ENCODE data around the gene CBFA2T3.

Gene CBFA2T3

DNA sequence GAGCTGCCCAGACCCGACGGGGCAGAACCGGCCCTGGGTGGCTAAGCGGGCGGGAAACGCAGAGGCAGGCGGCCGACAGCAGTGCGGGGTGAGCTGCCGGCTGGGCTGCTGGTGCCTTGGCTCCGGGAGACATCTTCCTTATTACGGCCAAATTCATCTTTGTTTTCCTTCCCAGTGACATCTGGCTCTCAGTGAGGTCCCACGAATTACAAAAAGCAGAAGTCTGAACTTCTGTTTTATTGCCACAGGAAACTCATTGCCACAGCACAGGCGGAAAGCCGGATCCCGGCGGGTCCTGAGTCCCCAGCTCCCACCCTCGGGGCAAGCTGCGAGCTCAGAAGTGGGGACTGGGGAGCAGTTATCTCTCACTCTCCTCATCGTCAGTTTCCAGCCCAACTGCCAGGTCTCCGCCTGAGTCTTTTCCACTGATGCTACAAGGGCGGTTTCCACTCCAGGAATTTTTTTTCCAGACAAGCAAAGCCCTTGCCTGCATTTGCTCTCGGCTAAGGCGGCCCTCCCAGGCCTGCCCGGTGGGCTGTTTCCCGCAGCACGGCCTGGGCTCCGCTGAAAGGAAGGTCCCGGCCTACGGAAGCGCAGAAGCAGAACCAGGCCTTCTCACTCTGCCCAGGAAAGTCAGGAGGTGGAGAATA is 40.3 kb downstream of the CBFA2T3 start:
- no peak for DNase-seq

DNA sequence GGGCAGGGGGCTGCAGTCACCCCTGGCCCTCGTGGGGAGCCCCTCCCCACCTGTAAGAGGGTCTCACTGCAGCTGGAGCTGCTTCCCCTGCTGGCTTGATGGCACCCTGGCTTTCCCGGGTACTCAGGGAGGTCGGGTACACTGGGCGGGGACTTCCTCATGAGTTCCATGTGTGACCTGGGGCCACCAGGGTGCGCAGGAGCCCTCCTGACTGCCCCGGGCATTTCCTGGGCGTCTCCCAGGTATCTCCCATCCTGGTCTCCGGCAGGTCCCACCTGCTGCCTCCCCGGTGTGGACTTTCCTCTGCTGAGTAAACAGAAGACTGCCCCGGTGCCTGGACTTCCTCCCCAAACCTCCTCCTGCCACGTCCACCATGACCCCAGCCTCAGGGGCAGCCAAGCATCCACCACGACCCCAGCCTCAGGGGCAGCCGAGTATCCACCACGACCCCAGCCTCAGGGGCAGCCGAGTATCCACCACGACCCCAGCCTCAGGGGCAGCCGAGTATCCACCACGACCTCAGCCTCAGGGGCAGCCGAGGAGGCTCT is 40.9 kb downstream of the CBFA2T3 start:
- DNase-seq: no peak

DNA sequence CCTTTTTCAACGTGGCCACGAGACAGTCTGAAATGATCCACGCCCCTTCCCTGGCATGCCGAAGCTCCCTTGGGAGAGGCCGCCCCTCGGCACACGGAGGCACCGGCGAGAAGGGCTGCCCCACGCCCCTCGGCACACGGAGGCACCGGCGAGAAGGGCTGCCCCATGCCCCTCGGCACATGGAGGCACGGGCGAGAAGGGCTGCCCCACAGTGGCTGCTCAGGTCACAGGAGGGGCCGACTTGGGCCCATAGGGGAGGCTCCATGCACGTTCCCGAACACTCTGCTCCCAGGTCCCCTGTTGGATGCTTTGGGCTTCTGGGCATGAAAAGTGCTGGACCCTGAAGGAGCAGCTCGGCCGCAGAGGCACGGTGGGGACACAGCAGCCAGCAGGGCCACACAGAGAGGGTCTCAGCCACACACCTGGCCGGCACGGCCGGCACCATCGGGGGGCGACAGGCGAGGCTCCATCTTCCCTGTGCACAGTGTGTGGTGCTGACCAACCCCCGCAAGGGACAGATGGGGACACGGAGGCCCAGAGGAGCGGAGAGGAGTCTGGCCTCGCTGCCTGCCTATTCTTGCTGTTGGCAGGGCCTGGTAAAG is 42.8 kb downstream of the CBFA2T3 start:
- DNase-seq: no peak

DNA sequence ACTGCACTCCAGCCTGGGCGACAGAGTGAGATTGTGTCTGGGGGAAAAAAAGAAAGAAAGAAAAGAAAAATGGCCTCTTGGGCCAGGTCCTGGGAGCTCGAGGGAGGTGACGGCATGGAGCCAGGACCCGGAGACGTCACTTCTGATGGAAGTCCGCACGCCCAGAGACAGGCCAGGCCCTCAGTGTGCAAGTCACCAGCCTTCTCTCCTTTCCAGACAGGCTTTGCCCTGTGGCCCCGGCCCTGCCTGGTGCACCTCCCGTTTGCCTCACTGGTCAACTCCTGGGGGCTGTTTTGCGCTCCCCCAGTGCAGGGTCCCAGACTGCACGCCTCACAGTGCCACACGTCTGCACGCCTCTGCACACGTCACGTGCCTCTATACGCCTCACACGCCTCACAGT is 44.1 kb downstream of the CBFA2T3 start:
- DNase-seq: no peak

DNA sequence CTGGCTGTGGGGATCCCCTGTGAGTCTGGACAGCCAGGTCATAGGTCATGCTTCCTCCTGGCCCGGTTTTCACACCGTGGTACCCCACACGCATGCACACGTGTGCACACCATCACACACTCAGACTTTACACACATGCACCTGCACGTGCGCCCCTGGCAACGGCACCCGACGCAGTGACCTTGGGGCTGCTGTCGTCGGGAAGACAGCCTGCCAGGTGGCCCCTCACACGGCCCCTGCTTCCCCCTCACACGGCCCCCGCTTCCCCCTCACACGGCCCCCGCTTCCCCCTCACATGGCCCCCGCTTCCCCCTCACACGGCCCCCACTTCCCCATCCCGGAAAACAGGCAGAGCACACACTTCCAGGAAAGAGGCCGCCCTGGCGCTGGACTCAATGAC is 45.1 kb downstream of the CBFA2T3 start:
- DNase-seq: no peak

DNA sequence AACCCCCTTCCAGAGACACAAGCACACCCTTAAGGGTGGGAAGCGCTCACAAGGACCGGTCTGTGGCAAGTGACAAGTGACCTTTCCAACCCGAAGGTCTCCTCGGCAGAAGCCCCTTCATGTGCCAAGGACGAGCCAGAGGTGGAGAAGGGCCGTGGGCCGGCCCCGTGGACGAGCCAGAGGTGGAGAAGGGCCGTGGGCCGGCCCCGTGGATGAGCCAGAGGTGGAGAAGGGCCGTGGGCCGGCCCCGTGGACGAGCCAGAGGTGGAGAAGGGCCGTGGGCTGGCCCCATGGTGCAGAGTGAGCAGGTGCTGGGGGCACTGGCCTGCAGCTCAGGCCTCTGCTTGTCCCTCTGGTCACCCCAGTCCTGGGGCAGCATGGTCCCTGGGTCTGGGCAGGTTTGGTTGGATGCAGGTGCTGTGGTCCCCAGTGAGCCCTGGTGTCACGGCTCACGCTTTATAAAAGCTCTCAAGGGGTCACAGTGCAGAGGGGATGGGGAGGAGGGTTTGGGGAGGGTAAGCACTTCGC is 45.6 kb downstream of the CBFA2T3 start:
- DNase-seq: no peak

DNA sequence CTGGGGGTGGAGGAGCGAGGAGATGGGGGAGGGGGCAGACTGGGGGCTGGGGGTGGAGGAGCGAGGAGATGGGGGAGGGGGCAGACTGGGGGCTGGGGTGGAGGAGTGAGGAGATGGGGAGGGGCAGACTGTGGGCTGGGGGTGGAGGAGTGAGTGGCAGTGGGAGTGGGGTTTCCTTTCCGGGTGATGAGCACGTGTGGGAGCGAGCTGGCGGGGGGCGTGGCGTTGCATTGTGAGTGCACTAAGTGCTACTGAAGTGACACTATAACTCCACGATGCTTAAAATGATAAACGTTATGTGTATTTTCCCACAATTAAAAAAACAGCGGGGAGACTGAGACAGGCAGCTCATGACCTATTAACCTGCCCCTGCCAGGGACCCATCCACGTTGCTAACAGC is 46.3 kb downstream of the CBFA2T3 start:
- no peak for DNase-seq

DNA sequence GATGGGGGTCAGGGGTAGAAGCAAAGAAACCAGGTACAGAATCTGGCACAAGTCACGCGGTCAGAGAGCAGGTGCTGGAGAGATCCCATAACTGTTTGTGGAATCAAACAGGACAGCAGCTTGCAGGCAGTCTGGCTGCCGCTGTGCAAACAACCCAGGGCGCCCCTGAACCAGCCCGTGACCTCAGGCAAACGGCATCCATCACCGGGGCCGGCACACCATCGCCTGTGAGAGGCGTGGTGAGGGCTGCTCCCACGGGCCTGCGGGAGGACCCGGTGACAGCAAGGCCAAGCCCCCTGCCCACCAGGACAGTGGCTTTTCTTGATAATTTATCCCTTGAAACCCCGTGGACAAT is 47.9 kb downstream of the CBFA2T3 start:
- DNase-seq: peak; percentile 89

DNA sequence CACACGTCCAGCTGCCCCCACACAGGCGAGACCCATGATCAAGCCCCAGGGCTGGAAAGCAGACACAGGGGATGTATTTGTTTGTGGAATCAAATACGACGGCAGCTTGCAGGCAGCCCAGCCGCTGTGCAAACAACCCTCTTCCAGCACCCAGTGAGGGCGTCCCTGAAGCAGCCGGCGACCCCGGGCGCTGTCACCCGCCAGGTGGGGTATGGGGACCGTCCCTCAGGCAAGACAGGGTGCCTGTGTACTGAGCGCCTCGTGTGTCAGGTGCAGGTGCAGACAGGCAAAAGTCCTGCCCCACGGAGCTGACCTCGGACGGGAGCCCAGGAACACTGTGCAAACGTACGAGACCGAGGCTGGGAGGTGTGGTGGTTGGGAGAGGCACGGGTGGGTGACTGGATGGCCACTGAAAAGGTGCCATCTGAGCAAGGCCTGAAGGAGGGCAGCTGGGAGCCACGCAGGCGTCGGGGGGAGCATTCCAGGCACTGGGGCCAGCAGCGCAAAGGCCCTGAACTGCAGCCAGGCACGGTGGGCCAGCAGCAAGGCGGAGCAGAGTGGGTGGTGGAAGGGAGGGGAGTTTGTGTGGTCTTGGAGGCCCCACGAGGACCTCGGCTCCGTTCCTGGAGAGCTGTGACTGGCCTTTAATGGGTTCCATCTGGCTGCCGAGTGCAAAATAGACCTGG is 48.5 kb downstream of the CBFA2T3 start:
- peak; percentile 86 for DNase-seq

DNA sequence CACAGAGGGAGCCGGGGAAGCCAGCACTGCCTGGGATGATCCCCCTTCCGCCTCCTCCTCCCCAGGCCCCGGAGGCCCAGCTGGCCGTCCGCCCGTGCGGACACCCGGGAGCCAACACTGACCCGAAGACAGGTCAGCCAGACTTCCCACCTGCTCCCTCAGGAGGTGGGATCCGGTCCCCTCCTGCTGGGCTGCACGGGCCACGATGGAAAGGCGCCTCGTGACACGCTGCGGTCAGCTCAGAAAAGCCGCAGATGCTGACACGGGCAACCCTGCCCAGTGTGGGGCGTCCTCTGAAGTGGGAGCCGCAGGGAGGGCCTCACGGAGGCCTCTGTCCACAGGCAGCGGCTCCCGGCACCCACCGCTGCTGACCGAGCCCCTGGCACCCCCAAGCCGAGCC is 49.3 kb downstream of the CBFA2T3 start:
- DNase-seq: no peak

DNA sequence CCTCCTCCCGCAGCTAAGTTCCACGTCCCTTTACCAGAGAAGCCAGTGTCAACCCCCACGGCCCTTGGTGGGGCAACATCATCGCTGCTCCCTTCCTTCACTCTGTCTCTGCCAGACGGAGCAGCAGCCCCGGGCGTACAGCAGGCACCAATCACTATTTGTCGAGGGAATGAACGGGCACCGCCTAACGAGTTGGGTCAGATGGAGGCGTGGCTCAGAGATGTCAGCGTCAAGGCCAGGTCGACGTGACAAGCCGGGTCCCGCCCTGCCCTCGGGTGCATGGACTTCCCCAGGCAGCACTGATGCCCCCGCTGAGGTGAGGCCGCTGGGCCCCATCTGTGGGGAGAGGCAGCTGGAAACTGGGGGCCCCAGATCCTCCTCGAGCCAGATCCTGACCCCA is 50.0 kb downstream of the CBFA2T3 start:
- peak; percentile 33 for DNase-seq

DNA sequence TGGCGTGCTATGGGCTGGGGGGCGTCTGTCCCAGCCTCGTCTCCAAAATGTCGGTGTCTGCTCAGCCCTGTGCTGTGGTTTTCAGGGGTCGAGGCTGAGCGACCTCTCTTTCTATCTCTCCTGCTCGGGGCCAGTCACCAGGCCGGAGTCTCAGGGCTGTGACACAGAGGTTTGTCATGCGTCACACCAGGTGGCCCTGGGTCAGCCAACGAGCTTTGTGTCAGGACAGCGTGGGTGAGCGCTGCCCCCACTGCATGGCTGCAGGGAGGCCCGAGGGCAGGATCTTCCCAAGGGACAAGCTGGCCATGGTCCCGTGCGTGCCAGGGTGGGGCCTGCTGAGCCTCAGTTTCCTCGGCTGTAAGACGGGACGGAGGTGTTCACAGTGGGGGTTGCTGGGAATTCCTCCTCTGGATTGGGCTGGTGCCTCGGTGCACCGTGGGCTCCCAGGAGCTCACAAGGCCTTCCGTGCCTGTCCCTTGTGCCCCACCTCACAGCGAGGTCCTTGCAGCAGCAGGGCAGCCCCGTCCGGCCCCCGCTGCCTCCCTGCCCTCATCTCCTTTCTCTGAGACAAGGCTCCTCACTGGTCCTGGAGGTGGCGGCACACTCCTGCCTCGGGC is 50.5 kb downstream of the CBFA2T3 start:
- DNase-seq: no peak

DNA sequence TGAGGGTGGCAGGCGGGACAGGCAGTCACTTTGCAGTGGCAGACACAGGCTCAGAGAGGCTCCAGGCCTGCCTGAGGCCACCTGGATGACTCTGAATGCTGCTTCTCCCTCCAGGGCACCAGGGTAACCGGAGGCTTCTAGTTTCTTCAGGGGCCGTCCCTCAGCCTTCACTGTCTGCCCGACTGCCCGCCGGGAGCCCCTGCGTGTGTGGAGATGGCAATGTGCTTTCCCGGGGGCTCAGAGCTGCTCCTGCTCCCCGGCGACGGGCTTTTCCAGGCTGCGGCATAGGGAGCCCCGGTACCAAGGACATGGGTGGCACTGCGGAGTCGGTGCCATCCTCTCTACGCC is 51.5 kb downstream of the CBFA2T3 start:
- DNase-seq: no peak

DNA sequence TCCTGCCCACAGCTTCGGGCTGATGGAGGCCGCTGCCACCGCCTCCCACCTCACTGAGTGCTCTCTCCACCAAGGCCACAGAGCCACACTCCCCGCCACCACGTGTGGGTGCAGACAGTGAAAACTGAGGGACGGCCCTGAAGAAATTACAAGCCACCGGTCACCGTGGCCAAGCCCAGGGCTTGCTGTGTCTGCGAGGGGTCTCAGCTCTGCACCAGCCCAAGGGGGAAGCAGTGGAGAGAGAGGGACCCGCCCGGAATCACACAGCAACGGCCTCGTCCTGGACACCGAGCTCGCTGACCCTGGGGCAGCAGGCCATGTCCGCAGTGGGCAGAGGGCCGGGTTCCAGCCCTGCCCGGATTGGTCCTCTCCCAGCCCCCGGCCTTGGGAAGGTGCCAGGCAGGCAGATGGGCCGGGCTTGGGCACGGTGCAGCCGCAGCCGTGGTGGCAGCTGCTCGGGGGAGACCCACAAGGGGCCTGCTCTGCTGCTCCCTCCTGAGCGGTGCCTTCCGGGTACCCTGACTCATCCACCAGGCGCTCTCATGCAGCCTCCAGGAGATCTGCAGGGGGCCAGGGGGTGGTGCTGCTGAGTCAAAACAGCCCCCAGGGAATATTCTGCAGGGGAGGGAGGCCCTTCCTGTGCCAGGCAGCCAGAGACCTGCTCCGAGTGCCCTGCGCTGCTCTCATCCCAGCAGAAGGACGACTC is 52.0 kb downstream of the CBFA2T3 start:
- peak; percentile 93 for DNase-seq

DNA sequence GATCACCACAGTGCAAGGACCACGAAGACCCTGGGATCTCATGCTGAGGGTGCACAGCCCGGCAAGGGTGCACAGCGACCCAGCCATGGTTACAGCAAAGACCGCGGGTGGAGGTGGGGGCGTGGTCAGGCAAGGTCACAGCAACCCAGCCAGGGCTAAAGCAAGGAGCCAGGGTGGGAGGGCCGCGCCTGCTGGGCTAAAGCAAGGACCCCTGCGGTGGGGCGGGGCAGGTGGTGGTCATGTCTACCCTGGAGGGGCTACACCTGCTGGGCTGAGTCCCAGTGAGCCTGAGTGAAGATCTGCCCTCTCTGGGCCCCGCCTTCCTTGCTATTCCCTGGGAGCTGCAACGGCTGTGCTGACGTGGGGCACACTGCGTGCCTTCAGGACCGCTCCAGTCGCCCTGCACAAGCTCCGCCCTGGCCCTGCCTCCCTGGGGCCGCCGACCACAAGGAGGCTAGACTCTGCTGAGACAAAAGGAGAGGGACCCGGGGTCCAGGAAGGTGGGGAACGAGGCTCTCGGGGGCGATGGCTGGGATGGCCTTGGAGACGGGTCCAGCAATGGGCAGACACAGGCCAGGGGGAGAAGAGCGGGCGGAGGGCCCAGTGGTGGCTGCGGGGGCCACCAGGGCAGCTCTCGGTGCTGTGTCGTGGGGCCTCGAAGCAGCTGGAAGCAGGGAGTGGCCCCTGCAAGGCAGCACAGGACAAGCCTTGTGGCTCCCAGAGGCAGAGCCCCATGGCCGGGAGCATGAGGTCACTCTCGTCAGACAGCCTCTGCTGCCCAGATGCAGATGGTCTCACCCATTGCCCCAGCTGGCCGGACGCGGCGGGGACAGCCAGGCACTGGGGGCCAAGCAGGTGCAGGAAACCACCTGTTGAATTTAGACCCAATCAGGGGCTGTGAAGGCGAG is 52.8 kb downstream of the CBFA2T3 start:
- peak; percentile 69 for DNase-seq

DNA sequence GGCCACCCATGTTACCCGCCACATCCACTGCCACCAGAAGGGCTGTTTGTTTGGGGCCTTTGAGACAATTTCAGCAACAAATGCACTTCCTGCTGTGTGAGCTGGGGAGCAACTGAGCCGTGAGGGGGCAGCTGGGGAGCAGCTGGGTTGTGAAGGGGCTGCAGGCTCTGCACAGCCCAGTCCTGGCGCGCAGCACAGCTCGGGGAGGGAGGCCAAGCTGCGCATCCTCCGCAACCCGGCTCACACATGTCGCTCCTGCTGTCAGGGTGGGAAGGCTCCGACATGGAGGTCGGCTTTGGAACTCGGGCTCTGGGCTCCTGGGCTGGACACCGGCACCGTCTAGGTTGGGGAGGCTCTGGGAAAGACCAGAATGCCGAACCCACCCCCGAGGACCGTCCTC is 53.6 kb downstream of the CBFA2T3 start:
- DNase-seq: no peak

DNA sequence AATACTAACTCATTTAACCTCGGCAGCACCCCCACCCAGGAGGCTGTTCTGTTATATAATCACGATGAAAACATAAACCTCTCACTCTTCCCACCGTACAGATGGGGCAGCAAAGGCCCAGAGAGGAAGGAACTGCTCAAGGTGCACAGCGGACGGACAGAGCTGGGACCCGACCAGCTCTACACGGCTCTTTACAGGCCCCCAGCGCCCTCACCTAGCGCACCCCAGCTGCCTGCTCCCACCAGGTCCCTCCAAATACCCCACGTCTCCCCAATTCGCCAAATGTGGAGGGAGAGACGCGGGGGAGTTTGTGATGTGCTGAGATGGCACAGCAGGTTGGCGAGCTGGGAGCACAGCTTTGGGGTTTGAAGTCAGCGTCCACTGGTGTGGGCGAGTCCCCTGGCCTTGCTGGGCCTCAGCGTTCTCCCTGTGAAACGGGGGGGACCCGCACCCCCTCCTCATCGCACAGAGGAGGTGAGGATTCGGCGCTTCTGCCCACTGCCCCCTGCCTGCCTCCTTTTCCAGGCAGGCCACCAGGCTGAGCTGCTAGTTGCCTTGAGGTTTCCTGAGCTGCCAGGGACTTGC is 54.1 kb downstream of the CBFA2T3 start:
- no peak for DNase-seq

DNA sequence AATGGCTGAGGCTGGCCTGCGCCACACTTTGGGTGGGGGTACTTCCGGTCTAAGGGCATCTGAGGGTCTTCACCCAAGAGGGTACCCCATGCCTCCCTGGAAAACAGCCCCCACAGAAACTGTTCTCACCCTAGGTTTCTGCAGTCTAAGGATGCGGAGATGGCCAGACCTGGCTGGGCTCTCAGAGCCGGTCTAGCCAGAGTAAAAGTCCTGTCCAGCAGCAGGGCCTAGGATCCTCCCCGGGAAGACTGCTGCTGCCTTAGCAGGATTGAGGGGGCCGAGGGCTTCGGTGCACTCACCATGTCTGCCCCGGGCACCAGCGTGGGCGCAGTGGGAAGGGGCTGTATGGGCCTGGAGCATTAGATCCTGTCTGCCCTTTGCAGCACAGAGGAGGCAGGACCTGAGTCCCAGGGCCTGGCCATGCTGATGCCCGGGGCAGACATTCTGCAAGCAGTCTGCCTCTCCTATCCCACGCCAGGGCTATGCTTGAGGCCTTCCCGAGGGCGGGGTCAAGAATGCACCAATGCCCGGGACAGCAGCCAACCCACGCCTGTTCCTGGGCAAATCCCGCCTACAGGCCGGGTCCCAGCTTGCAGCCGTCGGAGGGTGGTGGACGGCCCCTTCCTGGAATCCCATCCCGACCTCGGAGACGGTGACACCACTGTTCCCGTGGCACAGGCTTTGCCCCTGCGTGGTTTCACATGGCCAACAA is 54.7 kb downstream of the CBFA2T3 start:
- no peak for DNase-seq

DNA sequence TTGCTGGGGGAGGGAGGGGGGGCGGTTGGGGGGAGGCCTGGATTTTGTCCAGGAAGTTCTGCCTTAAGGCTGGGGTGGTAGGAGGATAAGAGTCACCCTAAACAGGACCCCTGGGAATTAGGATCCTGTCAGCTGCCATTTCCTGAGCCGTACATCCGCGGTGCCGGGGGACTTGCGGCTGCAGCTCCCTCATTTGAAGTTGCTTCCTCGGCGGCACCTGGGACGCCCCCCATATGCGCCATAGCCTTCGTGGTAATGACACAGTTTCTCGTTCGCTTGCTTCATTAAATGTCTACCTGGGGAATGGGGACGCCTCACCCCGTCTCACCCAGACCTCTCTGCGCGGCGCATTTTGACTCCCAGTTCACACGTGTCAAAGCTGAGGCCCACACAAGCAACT is 55.4 kb downstream of the CBFA2T3 start:
- no peak for DNase-seq

DNA sequence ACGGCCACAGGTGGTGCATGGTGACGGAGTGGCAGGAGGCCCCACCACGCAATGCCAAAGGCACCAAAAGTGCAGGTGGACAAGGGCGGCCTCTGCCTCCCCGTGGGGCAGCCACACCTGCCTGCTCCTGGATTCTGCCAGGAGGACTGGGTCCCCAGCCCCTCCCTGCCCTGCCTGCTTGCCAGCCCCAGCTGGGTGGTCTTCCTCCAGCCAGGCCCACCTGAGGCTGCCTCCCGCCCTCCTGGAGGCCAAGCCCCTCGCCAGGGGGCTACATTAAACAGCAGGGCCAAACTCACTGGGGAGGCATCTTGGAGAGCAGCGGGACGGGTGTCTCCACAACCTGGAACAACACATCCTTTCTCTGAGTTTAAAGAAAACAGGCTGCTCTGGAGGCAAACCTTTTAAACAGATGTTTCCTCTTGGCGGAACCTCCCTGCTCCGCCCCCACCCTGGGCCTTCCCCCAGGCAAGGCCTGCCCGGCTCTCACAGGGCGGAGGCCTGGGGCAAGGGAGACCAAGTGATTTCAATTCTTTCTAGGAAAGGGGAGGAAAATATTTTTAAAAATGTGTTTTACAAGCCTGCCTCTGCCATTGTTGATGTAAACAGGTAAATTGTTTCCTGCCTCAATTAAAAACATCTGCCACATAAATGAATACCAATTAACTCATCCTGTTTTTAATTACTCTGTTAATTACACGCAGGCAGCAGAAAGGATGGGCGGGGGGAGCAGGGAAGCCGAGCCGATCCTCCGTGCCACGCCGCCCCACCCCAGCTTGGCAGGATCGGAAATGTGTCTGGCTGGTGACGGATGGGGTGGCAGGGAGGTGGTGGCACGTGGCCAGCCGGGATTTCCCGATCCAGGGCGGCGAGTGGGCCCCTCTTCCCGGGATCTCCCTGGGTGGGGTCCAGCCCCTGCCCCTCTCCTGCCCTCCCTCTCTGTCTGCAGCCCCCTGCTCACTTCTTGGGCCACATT is 56.1 kb downstream of the CBFA2T3 start:
- no peak for DNase-seq

Data from SHP77 treated with DMSO at 0.1 percent for 48 hours (cell line).